ENCODE results near the gene MGLL.

Gene MGLL

GRCh38 chr3:127744253-127744815, 78.0 kb downstream of the MGLL start:
- DNase-seq: no peak
- Histone ChIP-seq H3K9me3 (replicated peaks; ENCODE audit: insufficient read depth, low read length) (no peaks in the 10 kb centered on the region), H3K36me3 (replicated peaks; ENCODE audit: insufficient read depth, low read length) (no peaks in the 10 kb centered on the region), H4K20me1 (ENCODE audit: insufficient read depth, low read length) (no peaks in the 10 kb centered on the region), H3K4me2 (ENCODE audit: low read depth, low read length) (no peak overlapping the region), H3K9me2 (replicated peaks; ENCODE audit: insufficient read depth, low read length) (no peaks in the 10 kb centered on the region), H3F3A (ENCODE audit: insufficient read depth, low read length) (no peaks in the 10 kb centered on the region), H3K79me2 (ENCODE audit: low read length) (no peaks in the 10 kb centered on the region), H3K27me3 (replicated peaks; ENCODE audit: insufficient read depth, low read length) (no peaks in the 10 kb centered on the region), H3K9ac (ENCODE audit: low read length) (no peak overlapping the region), H3K27ac (ENCODE audit: low read length) (no peak overlapping the region), H3K4me3 (ENCODE audit: low read length) (no peak overlapping the region), H3K4me1 (ENCODE audit: low read length) (no peaks in the 10 kb centered on the region), H2AFZ (ENCODE audit: low read length) (no peak overlapping the region)
- TF ChIP-seq EZH2 (optimal IDR thresholded peaks at IDR 0.05; ENCODE audit: low read depth, low read length) (no peak), EZH2phosphoT487 (IDR thresholded peaks at IDR 0.05; ENCODE audit: low read length) (no peak), CTCF (IDR thresholded peaks at IDR 0.05; ENCODE audit: low read length) (no peak)

- H3K9ac ChIP-seq (ENCODE audit: low read length): no peak overlapping the region
- H2AFZ ChIP-seq (ENCODE audit: low read length): no peak overlapping the region
- H3K4me2 ChIP-seq (ENCODE audit: low read depth, low read length): no peak overlapping the region
- no peaks in the 10 kb centered on the region for H3K4me1 ChIP-seq (ENCODE audit: low read length)
- H3K27ac ChIP-seq (ENCODE audit: low read length): no peak overlapping the region
- H3K9me3 ChIP-seq (replicated peaks; ENCODE audit: insufficient read depth, low read length): no peaks in the 10 kb centered on the region
- no peaks in the 10 kb centered on the region for H3K79me2 ChIP-seq (ENCODE audit: low read length)
- no peak for DNase-seq
- no peak overlapping the region for H3K4me3 ChIP-seq (ENCODE audit: low read length)
- no peaks in the 10 kb centered on the region for H3F3A ChIP-seq (ENCODE audit: insufficient read depth, low read length)
- no peaks in the 10 kb centered on the region for H3K27me3 ChIP-seq (replicated peaks; ENCODE audit: insufficient read depth, low read length)
- H4K20me1 ChIP-seq (ENCODE audit: insufficient read depth, low read length): no peaks in the 10 kb centered on the region
- TF ChIP-seq CTCF (IDR thresholded peaks at IDR 0.05; ENCODE audit: low read length): no peak
- no peak for TF ChIP-seq EZH2 (optimal IDR thresholded peaks at IDR 0.05; ENCODE audit: low read depth, low read length)
- TF ChIP-seq EZH2phosphoT487 (IDR thresholded peaks at IDR 0.05; ENCODE audit: low read length): no peak
- no peaks in the 10 kb centered on the region for H3K9me2 ChIP-seq (replicated peaks; ENCODE audit: insufficient read depth, low read length)
- no peaks in the 10 kb centered on the region for H3K36me3 ChIP-seq (replicated peaks; ENCODE audit: insufficient read depth, low read length)
Measured at GRCh38 chr3:127743351-127744252, 78.7 kb downstream of the MGLL start.

GRCh38 chr3:127742580-127742979, 79.7 kb downstream of the MGLL start:
- H2AFZ ChIP-seq (ENCODE audit: low read length): no peak overlapping the region
- no peaks in the 10 kb centered on the region for H3K9me3 ChIP-seq (replicated peaks; ENCODE audit: insufficient read depth, low read length)
- no peaks in the 10 kb centered on the region for H3F3A ChIP-seq (ENCODE audit: insufficient read depth, low read length)
- 0 out of 2 replicates have a peak, but pooled peaks cover 6% of the 10 kb centered on the region for H3K4me1 ChIP-seq (ENCODE audit: low read length)
- H4K20me1 ChIP-seq (ENCODE audit: insufficient read depth, low read length): no peaks in the 10 kb centered on the region
- H3K36me3 ChIP-seq (replicated peaks; ENCODE audit: insufficient read depth, low read length): no peaks in the 10 kb centered on the region
- no peaks in the 10 kb centered on the region for H3K79me2 ChIP-seq (ENCODE audit: low read length)
- no peak overlapping the region for H3K27ac ChIP-seq (ENCODE audit: low read length)
- no peaks in the 10 kb centered on the region for H3K9me2 ChIP-seq (replicated peaks; ENCODE audit: insufficient read depth, low read length)
- H3K9ac ChIP-seq (ENCODE audit: low read length): no peak overlapping the region
- no peak for TF ChIP-seq EZH2 (optimal IDR thresholded peaks at IDR 0.05; ENCODE audit: low read depth, low read length)
- TF ChIP-seq CTCF (IDR thresholded peaks at IDR 0.05; ENCODE audit: low read length): no peak
- no peak for TF ChIP-seq EZH2phosphoT487 (IDR thresholded peaks at IDR 0.05; ENCODE audit: low read length)
- no peak overlapping the region for H3K4me3 ChIP-seq (ENCODE audit: low read length)
- no peaks in the 10 kb centered on the region for H3K27me3 ChIP-seq (replicated peaks; ENCODE audit: insufficient read depth, low read length)
- no peak for DNase-seq
- no peak overlapping the region for H3K4me2 ChIP-seq (ENCODE audit: low read depth, low read length)

Measured in MM.1S (cell line).